Measurements from ENCODE around the gene ADGRD1. TPM values are rescaled to one million over a fixed set of nuclear protein-coding genes. Genes with fewer than 3 reads are reported as not detected.

ADGRD1 gene
- polyA plus RNA-seq, 3 donors, result 4.7 to 17.9 (median 4.9) TPM

GRCh38 chr12:130932061-130932930 lies 21.4 kb upstream of the ADGRD1 start:
- no peak overlapping the region for H3K4me3 ChIP-seq (replicated peaks in 1 of 3; ENCODE audit: low read depth in 2 of 3, low read length in 3 of 3)
- no peaks in the 10 kb centered on the region for H3K79me2 ChIP-seq (ENCODE audit: insufficient read depth, low read length)
- peaks cover 4 to 17% of the 10 kb centered on the region in 2 donors for H3K27me3 ChIP-seq (ENCODE audit: control insufficient read depth in 2 of 2, insufficient read depth in 2 of 2, low read length in 2 of 2)
- Mint-ChIP-seq H3K9me3 (peaks cover 0 to 7% (median 0%) of the 10 kb centered on the region in 7 donors), H3K4me3 (peak overlapping the region in 1 of 2 donors; percentile 47), H3K4me1 (peaks cover 10% of the 10 kb centered on the region), H3K27ac (peak overlapping the region in 2 of 7 donors; percentile 4 to 23), H3K36me3 (no peaks in the 10 kb centered on the region), H3K27me3 (ENCODE audit: low read depth in 3 of 3) (peaks cover 25 to 58% (median 50%) of the 10 kb centered on the region in 3 donors)
- no peaks in the 10 kb centered on the region for H4K20me1 ChIP-seq (ENCODE audit: insufficient read depth, low read length)
- WGBS (ENCODE audit: insufficient coverage), result 88% methylated on average over 3 of the region's 10 CpGs
- no peak for DNase-seq
- H3K9ac ChIP-seq (ENCODE audit: insufficient read depth, low read length, poor library complexity, severe bottlenecking), result no peak overlapping the region
- TF ChIP-seq CTCF (IDR thresholded peaks at IDR 0.05), result no peak
- no peaks in the 10 kb centered on the region for H3K36me3 ChIP-seq (replicated peaks in 1 of 2; ENCODE audit: control insufficient read depth in 1 of 2, insufficient read depth in 2 of 2, low read length in 2 of 2)
- H3K4me1 ChIP-seq (ENCODE audit: control insufficient read depth in 1 of 2, insufficient read depth in 2 of 2, low read length in 2 of 2), result no peaks in the 10 kb centered on the region
- no peak overlapping the region for H3K27ac ChIP-seq (ENCODE audit: low read depth in 1 of 2, low read length in 2 of 2)
- intact Hi-C loops (cut with micrococcal nuclease), result no loop called here
- no peak overlapping the region for H2AFZ ChIP-seq (ENCODE audit: insufficient read depth, low read depth, low read length, poor library complexity, severe bottlenecking)
- no peaks in the 10 kb centered on the region for H3K9me3 ChIP-seq (replicated peaks in 1 of 2; ENCODE audit: control insufficient read depth in 1 of 2, insufficient read depth in 1 of 2, low read length in 2 of 2)
- H3K4me2 ChIP-seq (replicated peaks; ENCODE audit: extremely low read depth, low read length, poor library complexity, severe bottlenecking), result no peak overlapping the region

DNA sequence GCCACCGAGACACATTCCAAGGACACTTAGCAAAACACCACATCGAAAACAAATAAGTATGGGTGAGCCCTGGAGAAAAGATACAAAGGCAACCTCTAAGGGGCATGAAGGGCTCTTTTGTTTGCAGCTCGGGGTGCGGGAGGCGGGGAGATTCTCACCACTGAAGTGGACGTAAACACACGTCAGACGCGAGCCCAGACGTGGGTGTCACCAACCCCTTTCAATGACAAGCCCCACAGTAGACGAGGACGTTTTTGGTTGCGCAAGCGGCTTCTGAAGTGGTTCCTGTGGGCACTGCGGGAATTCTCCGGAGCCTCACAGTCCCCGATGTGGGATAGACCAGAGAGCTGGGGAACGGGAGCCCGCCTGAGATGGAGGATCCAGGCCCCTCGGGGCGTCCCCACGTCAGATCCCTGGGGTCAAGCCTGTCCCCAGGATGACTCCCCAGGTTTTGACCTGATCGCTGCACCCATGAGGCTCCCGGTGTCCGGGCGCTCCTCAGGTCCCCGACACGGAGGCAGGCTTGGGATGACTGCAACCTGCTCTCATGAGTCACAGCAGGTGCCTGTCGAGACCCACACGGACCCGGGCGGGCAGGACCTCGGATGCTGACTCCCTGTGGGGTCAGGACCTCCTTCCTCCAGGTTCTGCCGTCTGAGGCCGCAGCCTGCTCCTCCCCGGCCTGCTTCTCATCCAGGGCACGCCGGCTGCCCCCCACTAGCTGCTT lies 20.3 kb upstream of the ADGRD1 start:
- Histone ChIP-seq H3K79me2 (ENCODE audit: insufficient read depth, low read length) (no peaks in the 10 kb centered on the region), H3K36me3 (replicated peaks in 1 of 2; ENCODE audit: control insufficient read depth in 1 of 2, insufficient read depth in 2 of 2, low read length in 2 of 2) (no peaks in the 10 kb centered on the region), H3K4me1 (ENCODE audit: control insufficient read depth in 1 of 2, insufficient read depth in 2 of 2, low read length in 2 of 2) (no peaks in the 10 kb centered on the region), H2AFZ (ENCODE audit: insufficient read depth, low read depth, low read length, poor library complexity, severe bottlenecking) (no peak overlapping the region), H3K9ac (ENCODE audit: insufficient read depth, low read length, poor library complexity, severe bottlenecking) (no peak overlapping the region), H3K27ac (ENCODE audit: low read depth in 1 of 2, low read length in 2 of 2) (no peak overlapping the region), H3K4me3 (replicated peaks in 1 of 3; ENCODE audit: low read depth in 2 of 3, low read length in 3 of 3) (no peak overlapping the region), H3K4me2 (replicated peaks; ENCODE audit: extremely low read depth, low read length, poor library complexity, severe bottlenecking) (no peak overlapping the region), H3K27me3 (ENCODE audit: control insufficient read depth in 2 of 2, insufficient read depth in 2 of 2, low read length in 2 of 2) (peaks cover 4 to 17% of the 10 kb centered on the region in 2 donors), H3K9me3 (replicated peaks in 1 of 2; ENCODE audit: control insufficient read depth in 1 of 2, insufficient read depth in 1 of 2, low read length in 2 of 2) (no peaks in the 10 kb centered on the region), H4K20me1 (ENCODE audit: insufficient read depth, low read length) (no peaks in the 10 kb centered on the region)
- peaks cover 21 to 52% (median 41%) of the 10 kb centered on the region in 3 donors for H3K27me3 Mint-ChIP-seq (ENCODE audit: low read depth in 3 of 3)
- H3K27ac Mint-ChIP-seq, result no peak overlapping the region
- no peaks in the 10 kb centered on the region for H3K36me3 Mint-ChIP-seq
- peaks cover 0 to 7% (median 0%) of the 10 kb centered on the region in 7 donors for H3K9me3 Mint-ChIP-seq
- no peak for DNase-seq
- 75% methylated on average over 36 of the region's 38 CpGs for WGBS (ENCODE audit: insufficient coverage)
- TF ChIP-seq CTCF (IDR thresholded peaks at IDR 0.05), result no peak
- H3K4me1 Mint-ChIP-seq, result peaks cover 8% of the 10 kb centered on the region
- intact Hi-C loops (cut with micrococcal nuclease), result no loop called here
- peak overlapping the region in 1 of 2 donors; percentile 71 for H3K4me3 Mint-ChIP-seq
